GM04503 (cell line): ENCODE data around the gene STARD9.
"Not testable (repeated sequence)": the region's sequence is repeated elsewhere in the genome, so short reads cannot be mapped to it uniquely, and the experiment has no call there.

Source experiments
- DNase-seq: peaks from one replicate; pipeline ENCODE4 v3.0.0-alpha.2; 2012; ENCODE audit warnings: low read depth

The STARD9 gene

DNA sequence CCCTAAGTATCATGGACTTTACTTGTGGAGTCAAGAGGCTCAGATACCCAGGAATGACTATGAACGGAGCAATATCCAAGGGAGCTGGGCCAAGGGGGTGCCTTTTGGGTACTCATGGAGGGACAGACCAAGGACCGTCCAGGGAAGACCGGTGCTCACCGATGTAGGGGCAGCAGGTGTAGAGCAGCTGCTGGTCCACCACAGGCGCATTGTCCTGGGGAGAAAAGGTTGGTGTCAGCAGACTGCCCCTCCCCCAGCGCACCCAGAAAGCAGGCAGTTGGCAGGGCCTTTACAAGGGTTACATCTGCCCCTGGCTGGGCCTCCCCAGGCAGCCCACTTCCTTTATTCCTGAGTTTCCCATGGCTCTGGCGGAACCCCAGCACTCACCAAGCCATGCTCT, 154.0 kb downstream of the STARD9 start:
- DNase-seq = no peak

DNA sequence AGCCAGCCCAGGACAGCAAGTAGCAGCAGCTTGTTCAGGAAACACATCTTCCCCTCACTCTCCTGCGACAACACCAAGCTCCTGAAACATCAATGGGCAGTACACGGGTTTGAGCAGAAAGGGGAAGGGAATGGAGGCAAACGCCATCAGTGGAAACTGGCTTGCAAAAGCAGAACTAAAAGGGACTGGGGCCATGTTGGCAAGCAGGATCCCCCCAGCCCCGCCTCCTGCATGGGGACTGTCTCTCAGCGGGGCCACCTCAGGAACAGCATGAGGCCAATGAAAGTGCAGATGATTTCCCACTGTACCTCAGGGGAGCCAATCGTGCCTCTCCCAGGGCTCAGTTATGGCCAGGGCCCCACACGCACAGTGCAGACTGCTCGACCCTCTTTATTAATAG, 154.7 kb downstream of the STARD9 start:
- no peak for DNase-seq

DNA sequence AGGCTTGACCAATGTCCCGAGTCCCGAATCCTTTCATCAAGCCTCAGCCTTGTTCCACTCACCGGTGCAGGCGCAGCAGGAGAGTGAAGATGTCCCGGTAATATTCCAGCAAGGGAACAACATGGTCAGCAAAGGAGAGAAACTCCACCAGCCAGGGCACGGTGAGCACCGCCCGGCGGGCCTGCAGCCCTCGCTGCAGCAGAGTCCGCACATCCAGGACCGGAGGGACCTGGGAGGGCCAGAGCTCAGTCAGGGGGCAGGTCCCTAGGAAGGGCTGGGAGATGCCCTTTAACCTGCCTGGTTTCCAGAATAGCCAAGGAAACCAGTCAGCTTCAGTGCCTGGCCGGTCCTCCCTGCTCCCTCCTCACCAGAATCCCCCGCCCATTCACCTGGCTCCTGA, 155.1 kb downstream of the STARD9 start:
- no peak for DNase-seq

DNA sequence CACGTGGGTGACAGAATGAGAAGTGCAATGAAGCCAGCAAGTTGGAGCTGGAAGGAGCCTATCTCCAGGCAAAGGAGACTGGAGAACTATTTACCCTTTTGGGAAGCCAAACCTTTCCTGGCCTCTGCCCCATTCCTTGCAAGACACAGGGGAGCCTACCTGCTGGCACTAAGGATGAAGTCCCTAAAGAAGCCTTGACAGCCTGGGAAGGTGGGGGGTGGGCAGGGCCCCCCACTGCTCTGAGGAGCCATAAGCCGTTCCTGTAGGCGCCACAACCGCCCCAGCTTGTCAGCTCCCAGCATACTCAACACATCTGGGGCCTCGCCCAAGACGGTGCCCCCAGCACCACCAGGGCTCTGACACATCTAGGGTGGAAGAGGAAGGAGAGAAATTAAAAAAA, 156.1 kb downstream of the STARD9 start:
- no peak for DNase-seq

DNA sequence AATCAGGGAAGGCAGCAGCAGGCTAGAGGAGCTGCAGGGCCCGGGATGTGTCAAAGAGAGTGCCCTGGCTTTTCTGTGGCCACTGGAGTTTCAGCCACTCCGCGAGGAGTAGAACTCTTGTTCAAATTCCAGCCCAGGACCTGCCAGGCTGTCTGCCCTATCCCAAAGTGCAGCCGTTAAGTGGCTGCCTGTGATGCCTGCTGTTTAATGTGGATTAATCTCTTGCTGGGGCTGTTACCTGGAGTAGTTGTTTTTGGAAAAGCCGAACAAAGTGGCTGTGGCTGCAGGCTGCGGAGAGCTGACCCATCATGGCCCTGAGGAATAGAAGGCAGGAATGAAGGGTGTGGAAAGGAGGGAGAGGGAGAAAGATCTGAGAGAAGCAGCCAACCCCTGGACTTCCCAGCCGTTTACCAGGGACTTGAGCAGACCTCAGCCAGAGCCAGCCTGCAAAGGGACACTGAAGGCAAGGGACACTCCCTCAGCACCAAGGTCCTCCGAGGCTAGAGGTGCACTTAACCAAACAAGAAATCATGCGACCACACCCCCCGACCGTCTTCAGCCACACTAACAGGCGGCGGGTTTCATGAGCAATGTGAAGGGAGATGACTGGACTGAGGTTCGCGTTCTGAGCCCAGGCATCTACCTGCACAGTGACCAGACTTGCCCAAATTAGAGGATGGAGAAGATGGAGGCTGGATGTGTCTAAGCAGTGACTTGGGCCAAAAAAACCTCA, 156.9 kb downstream of the STARD9 start:
- DNase-seq = no peak

DNA sequence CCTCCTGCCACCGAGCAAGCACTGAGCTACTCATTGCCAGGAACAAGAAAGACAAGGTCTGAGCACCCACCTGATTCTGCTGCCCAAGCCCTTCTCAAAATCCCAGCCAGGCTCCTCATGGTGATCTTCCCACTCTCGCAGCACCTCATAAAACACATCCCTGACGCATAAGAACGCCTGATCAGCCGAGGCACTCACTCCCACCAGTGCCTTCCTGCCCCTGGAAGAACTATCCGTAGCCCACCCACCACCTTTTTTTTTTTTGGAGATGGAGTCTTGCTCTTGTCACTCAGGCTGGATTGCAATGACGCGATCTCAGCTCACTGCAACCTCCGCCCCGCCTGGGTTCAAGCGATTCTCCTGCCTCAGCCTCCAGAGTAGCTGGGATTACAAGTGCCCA, 157.6 kb downstream of the STARD9 start:
- DNase-seq = no peak

DNA sequence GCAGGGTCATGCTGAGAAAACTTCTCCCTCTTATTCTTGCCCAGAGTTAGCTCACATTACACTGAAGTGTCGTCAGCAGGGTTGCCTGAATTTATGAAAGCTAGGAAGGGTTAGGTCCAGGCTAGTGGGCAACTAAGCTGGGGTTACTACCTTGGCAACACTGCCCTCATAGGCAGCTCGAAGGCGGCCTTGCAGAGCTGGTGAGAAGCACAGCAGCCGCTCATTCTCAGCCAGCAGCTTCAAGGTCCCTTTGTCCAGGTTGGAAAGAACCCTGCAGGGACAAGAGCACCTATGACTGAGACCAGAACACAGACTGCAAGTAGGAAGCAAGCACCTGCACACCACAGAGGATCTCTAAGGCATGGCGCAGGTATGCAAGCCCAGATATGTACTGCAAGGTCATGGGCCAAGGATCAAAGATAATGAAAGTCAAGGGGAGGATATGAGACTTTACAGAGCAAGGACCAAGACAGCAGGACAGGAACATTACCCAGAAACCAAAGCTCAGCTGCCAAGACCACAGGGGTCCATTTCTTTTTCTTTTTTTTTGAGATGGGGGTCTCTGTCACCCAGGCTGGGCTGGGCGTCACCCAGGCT, 158.8 kb downstream of the STARD9 start:
- no peak for DNase-seq

DNA sequence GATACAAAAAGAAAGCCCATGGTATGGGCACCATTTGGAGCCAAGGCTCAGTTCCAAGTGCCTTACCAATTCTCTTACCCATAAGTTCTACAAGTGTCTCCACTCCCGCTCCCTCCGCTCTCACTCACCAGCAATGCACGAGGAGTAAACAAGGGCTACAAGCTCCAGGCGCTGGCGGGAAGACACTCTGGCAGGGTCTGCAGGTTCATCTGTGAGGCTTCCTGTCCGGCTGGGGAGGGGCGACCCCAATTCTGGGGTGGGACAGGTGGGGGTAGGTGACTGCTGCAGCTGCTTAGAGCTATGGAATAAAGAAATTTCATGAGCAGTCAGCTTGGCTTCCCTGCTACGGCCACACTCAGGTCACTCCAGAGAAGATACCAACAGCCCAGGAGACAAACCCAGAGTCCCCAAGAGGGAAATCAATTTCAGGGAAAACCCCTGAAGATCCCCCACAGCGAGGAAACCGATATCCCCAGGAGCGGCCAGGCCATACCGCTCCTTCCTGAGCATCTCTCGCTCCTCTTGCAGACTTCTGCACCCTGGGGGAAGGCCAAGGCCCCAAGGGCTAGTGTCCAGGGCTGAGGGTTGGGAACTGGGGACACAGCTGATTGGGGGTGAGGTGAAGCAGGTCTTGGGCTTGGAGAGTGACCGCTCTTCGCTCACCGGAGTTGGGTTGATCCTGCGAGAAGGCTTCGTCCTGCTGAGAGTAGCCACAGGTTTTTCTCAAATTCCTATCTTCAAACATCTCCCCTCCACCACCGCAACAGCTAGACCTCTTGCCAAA, 160.2 kb downstream of the STARD9 start:
- DNase-seq = no peak

DNA sequence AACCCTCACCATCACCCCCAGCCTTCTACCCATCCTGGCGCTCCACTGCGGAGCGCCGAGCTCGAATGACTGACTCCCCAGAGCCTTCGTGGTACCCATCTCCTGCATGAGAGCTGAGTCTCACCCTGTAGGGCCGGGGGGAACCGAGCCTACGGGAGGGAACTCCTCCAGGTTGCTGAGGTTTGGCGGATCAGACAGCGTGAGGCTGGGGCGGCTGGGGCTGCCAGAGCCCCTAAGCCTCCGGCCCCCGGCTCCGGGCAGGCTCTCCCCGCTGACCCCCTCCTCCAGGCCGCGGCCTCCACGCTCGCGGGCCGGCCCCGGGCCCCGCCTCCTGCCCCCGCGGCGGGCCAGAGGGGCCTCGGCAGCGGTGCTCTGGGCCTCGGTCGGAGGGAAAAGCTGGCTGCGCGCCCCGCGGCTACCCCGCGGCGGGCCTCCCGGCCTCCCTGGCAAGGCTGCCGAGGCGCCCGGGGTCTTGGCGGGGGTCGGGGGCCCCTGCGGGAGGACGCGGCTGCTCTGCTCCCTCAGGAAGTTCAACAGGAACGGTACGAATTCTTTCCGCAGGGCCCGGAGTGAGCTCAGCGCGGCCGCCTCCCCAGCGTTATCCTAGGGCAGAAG, 160.9 kb downstream of the STARD9 start:
- no peak for DNase-seq

DNA sequence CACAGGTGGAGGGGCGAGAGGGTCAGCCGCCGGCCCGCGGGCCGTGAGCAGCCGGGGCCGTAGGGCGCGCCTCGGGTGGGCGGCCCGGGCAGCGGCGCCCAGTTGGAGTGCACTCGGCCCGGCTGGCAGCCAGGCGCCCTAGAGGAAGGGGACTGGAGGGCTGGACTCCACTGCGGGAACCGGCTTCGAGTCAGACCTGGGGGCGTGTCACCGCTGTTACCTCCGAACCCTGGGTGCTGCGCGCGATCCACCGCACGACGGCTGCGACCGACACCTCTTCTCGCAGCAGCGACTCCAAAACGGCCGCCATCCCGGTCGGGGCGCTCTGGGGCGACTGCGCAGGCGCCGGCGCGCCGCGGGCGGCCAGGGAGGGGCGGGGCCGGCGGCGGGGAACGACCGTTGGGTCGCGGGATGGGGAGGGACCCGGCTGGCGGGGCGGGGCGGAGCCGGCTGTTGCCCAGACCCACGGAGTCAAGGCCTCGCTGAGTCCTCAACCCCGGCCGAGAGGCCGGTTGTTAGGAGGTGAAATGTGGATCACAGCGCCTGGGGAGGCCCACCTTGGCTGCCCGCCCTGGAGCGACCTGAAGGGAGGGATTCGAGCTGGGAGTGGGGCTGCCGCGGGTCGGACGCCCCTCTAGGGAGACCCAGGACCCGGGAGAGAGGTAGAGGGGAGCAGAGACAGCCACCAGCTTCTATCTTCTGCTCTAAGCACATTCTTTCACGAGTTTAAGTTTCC, 161.6 kb downstream of the STARD9 start, which contains the start of gene CDAN1:
Gene CDAN1 (minus strand): TSS at position 336 of the 736 bp plus-strand sequence. CDS start 26 bp downstream, at position 310.
- peak; percentile 21 for DNase-seq

DNA sequence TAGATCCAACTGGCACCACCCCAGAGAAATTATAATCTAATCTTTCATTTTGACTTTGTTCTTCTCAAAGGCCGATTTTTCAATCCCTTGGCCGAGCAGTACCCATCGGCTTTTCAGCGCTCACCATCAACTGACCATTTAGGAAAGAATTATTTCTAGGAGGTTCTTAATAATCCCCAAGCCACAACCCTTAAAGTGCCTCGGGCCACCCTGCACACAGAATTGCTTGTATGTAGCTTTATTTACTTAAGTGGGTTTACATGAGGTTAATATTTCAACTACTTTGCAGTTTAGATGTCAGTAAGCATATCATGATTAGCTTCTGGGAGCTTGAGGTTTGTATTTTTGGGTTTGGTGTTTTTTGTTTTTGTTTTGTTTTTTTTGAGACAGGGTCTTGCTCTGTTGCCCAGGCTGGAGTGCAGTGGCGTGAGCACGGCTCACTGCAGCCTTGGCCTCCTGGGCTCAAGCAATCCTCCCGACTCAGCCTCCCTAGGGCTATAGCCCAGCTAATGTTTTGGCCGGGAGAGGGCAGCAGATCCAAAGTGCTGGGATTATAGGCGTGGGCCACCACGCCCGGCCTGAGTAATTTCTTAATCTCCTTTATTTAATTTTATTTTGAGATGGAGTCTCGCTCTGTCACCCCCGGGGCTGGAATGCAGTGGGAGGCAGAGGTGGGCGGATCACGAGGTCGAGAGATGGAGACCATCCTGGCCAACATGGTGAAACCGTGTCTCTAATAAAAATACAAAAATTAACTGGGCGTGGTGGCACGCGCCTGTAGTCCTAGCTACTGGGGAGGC, 162.3 kb downstream of the STARD9 start:
- DNase-seq = no peak

DNA sequence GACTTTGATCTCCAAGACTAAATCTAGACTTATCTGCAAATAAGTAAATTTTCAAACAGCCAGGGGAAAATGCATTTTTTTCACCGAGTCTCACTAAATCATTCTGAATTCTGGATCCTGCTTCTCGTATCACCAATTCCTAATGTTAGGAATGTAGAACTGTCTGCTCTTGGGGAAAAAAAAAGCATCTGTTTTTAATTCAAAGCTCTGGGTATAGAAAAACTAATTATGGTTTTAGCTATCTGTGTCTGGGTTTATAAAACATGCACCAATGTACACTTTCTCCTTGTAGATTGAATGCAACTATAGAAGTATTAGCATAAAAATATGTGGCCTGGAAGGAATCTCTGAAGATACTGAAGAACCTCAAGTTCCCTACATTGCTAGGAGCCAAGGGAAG, 166.3 kb downstream of the STARD9 start:
- no peak for DNase-seq

DNA sequence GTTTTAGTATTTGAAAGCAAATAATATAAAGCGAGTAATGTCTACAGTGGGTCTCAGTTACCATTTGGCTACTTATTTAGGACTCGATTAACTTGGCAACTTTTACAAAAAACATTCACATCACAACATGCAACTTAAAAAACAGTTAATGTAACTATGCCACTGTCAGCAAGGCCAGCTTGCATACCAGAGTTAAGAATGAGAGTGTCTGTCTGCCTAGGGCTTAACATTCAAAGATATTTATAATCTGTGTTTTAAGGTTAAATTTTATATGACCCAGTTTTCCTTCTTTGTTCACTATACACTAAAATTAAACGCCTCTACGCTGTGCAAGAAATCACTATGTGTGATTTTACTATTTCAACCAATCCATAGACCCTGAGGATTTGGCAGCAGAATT, 166.7 kb downstream of the STARD9 start:
- DNase-seq = no peak

DNA sequence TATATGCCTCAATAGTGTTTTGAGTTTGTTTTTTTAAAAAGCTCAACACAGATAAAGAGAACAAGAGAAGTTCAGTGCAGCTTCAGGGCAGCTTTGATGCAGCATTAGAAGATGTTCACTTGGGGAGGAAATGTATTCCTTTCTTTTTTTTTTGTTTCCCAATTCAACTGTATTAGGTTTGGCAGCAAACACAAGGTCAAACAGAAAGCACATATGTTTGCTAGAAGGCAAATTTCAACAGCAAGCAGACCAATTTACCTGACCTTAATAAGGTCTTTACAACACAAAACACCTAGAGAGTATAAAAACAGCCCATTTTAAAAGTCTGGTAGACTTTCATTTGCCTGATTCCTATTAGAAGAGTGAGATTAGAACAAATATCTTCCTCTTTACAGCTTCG, 168.8 kb downstream of the STARD9 start:
- DNase-seq = no peak

DNA sequence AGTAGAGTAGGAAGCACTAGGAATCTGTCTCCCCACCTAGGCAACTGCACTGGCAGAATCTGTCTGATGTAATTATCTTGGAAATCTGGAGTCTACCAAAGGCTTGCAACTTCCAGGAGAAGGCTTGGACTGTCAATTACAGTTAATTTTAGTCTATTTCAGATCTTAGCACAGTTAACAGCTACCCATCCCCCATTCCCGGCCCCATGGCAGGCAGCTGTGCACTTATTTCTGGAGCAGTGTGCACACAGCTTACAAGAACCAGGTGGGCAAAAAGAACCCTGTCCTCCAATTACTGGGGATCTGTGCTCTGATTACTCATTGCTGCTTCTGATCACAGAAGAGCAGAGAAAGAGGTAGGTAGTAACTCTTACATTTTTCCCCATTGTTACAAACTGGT, 173.9 kb downstream of the STARD9 start:
- DNase-seq = no peak

DNA sequence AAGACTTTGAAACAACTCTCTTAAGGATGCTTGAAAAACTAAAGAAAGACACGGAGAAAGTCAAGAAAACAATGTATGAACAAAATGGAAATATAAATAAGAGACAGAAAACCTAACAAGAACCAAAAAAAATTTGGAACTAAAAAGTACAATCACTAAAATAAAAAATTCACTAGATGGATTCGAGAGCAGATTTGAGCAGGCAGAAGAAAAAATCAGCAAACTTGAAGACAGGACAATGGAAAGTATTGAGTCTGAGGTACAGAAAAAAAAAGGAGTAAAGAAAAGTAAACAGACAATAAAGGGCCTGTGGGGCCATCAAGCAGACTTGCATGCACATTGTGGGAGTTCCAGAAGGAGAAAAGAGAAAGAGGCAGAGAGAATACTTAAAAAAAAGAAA, 174.9 kb downstream of the STARD9 start:
- no peak for DNase-seq

DNA sequence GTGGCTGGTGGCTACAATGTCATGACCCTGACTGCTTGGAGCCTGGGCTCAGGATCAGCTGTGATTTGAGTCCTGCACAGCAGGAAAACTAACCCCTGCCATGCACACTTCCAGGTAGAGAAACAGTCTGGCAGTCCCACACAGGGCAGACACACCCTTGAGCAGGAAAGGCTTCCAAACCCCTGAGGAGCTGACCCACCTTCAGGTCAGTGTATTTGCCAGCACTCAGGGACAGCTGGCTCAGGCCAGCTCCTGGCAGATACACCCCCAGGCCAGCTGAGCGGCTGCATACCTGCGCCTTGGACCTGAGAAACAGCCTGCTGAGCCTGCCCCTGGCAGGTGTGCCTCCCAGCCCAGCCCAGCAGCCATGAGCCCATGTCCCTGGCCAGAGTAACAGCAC, 183.7 kb downstream of the STARD9 start:
- no peak for DNase-seq

DNA sequence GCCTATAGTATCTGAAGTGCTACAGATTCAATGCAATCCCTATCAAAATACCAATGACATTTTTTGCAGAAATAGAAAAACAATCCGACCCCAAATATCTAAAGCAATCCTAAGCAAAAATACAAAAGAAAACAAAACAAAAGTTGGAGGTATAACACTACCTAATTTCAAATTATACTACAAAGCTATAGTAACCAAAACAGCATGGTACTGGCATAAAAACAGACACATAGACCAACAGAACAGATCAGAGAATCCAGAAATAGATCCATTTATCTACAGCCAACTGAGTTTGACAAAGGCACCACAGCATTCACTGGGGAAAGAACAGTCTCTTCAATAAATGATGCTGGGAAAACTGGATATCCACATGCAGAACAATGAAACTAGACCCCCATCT, 185.4 kb downstream of the STARD9 start:
- DNase-seq = no peak

DNA sequence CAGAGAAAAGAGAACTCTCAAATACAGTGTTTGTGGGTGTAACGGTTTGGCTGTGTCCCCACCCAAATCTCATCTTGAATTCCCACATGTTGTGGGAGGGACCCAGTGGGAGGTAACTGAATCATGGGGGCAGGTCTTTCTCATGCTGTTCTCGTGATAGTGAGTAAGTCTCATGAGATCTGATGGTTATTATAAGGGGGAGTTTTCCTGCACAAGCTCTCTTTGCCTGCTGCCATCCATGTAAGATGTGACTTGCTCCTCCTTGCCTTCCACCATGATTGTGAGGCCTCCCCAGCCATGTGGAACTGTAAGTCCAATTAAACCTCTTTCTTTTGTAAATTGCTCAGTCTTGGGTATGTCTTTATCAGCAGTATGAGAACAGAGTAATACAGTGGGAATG, 186.4 kb downstream of the STARD9 start:
- DNase-seq = not testable (repeated sequence)

DNA sequence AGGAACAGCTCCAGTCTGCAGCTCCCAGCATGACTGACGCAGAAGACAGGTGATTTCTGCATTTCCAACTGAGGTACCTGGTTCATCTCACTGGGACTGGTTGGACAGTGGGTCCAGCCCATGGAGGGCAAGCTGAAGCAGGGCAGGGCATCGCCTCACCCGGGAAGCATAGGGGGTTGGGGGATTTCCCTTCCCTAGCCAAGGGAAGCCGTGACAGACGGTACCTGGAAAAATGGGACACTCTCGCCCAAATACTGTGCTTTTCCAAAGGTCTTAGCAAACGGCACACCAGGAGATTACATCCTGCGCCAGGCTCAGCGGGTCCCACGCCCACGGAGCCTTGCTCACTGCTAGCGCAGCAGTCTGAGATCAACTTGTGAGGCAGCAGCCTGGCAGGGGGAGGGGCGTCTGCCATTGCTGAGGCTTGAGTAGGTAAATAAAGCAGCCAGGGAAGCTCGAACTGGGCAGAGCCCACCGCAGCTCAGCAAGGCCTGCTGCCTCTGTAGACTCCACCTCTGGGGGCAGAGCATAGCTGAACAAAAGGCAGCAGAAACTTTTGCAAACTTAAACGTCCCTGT, 188.8 kb downstream of the STARD9 start:
- DNase-seq = not testable (repeated sequence)

DNA sequence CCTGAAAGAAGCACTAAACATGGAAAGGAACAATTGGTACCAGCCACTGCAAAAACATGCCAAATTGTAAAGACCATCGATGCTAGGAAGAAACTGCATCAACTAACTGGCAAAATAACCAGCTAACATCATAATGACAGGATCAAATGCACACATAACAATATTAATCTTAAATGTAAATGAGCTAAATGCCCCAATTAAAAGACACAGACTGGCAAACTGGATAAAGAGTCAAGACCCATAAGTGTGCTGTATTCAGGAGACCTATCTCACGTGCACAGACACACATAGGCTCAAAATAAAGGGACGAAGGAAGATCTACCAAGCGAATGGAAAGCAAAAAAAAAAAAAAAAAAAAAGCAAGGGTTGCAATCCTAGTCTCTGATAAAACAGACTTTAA, 190.7 kb downstream of the STARD9 start:
- not testable (repeated sequence) for DNase-seq
